HG02759 (cell line): ENCODE data around the gene LRRC31.
A peak's percentile ranks its signal among the peaks of the same experiment; 100 is the strongest.

Experiments used
- ATAC-seq: cut with Tn5 transposase; IDR thresholded peaks from one replicate; pipeline ENCODE4 v1.9.1; 2021; ENCODE audit warnings: mild to moderate bottlenecking, moderate library complexity; ENCODE audit not compliant: unreplicated experiment

Gene LRRC31

GRCh38 chr3:169864270-169864669, 5.5 kb downstream of the LRRC31 start:
- no peak for ATAC-seq

DNA sequence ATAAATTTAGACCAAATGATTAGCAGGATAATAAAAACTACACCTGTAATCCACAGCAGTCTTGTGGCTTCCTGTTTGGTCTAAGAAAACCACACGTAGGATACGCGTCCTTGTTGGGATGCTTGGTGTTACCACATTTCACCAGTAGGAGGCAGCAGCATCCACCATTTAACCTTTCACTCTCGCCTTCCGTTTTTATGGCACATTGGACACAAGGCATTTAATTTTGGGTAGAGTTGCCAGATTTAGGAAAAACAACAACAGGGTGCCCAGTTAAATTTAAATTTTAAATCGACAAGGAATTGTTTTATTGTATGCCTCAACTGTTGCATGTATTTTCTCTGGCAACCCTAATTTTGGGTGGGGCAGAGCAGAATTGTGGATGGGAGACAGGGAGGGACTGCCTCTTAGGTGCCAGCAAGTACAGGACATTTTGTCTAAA, 6.3 kb downstream of the LRRC31 start:
- peak; percentile 78 for ATAC-seq

DNA sequence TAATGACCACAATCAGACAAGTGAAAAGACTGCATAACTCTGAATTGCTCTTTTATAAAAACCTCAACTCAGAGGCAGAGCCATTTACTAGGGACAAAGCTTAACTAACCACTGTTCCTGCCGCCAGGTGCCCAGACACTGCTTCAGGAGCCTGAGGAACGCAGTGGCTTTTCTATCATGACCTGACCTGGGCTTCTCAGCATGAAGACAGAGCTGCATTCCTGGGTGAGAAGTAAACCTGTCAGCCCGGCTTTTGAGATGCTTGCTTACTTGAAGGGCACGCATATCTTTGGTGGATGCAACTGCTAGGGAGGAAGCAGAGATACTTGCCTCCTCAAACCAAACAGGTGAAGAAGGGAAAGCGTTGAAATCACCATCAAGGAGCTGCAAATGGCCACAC, 7.9 kb downstream of the LRRC31 start:
- ATAC-seq: no peak

- ATAC-seq: no peak
These were observed 11.9 kb downstream of the LRRC31 start for GRCh38 chr3:169857811-169858210.

- no peak for ATAC-seq
These were observed 14.2 kb downstream of the LRRC31 start for GRCh38 chr3:169855514-169855913.

DNA sequence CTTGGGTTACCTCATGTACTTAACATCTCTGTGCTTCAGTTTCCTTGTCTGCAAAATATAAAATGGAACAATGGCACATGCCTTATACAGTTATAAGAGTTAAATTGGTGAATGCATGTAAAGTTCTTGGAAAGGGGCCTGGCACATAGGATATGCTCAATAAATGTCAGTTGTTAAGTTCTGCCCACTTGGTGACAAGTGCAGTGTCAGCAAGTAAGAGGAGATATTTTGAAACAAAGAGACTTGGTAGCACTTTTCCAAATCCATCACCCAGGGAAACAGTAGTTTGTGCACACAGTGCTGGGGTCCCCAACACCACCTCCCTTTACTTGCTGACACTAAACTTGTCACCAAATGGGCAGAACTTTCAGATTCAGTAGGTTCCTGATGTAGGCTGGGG, 19.1 kb downstream of the LRRC31 start:
- ATAC-seq: no peak

DNA sequence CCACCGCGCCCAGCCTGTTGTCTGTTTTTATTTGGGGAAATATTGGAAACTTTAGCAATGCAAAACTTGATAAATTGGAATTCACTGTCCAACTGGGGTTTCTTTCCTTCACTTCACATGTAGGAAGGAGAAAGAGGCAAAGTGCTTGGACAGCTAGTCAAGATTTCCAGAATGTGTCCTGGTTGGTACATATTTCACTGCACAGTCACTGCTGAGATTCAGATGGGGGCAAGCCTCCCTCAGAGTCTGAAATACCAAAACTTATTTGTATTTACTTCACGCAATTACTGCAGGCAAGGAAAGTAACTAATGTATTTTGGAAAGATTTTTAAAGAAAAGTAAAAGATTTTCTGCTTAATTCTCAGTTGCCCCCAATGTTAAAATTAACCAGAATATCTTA, 21.0 kb downstream of the LRRC31 start:
- ATAC-seq: no peak

DNA sequence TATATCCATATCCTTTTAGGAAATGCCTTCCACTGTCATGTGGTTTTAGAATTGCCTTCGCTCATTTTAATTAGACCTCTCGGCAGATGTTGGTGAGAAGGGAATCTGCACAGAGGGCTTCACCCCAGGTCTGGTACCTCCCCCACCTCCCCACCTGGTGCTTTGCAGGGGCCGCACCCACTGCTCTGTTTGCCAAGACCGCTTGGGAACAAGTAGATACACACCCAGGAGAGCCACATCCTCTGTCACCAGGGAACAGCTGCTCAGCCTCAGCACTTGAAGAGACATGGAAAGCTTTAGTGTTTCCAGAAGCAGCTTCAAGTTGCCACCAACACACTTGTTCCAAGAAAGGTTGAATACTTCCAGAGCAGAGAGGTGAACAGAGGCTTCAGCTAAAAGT, 21.8 kb downstream of the LRRC31 start:
- ATAC-seq: no peak

- ATAC-seq: peak; percentile 99
These were observed 23.1 kb downstream of the LRRC31 start for GRCh38 chr3:169846458-169847193.

- ATAC-seq: no peak
These were observed 26.8 kb downstream of the LRRC31 start for GRCh38 chr3:169842960-169843359.

DNA sequence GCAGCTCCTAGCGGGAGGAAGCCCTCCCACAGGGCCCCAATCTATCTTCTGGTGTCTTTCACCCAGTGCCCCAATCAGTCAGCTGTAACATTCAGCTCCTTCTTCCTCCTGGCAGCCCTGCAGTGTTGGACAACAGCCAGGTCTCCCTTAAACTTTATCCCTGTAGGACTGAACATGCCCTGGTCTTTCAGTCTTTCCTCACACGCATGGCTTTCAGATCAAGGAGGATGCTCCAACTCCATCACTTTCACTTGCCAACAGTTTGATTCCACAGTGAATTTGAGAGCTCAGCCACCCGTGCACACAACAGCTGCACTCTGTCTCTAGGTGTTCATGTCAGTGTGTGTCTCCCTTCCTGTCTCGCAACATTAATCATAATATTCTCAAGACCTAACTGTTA, 28.6 kb downstream of the LRRC31 start:
- ATAC-seq: peak; percentile 79

DNA sequence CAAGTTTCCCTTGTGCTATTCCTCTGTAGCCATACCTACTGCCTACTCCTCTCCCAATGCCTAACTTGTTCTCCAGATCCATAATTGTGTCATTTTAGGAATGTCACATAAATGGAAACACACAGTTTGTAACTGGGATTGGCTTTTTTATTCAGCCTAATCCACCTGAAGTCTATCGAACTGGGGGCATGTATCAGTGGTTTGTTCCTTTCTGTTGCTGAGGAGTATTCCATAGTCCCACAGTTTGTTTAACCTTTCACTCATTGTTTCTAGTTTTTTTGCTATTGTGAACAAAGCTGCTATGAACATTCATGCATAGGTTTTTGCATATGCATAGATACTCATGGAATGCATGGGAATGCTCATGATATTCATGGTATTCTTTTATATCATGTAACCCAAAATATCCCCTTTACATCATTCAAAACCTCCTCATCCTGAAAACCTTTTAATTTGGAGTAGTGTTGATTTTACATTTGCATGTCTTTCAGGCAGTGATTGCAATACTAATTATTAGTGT, 31.2 kb downstream of the LRRC31 start:
- no peak for ATAC-seq

DNA sequence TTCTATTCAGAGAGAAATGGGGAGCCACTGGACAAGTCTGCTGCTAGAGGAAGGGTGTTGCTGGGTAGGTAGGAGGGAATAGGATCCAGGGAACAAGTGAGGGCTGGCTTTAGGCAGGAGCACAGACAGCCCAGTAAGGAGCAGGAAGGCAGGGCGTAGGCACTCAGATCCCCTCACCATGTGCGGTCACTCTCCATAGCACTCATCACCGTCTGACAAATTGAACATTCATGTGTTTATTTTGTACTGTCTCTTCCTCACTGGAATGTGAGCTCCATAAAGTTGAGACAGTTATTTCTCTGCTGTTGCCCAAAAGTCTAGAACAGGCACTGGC, 32.8 kb downstream of the LRRC31 start:
- no peak for ATAC-seq

DNA sequence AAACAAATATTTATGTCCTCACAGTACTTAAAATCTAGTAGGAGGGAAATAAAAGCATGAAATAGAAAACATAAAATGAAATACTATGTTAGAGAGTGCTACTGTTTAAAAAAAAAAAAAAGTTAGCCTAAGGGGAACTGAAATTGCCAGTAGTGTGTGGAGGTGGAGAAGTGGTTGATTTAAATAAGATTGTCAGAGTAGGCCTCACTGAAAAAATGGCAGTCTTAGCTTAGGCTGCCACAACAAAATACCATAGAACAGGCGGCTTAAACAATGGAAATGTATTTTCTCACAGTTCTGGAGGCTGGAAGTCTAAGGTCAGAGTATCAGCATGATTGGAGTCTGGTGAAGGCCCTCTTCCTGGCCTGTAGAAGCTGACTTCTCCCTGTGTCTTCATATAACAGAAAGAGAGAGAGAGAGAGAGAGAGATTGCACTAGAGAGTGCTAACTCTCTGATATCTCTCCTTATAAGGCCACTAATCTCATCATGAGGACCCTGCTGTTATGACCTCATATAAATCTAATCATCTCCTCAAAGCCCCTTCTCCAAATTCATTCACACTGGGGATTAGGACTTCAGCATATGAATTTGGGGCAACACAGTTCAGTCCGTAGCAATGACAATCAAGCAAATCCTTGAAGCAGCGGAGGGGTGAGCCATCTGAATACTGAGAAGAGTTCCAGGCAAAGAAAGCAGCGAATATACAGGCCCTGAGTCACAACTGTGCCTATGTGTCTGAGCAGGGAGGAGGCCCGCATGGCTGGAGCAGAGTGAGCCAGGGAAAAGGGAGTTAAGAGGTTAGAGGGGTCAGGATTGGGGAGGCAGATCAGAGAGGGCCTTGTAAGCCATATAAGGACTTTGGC, 33.4 kb downstream of the LRRC31 start:
- peak; percentile 85 for ATAC-seq

DNA sequence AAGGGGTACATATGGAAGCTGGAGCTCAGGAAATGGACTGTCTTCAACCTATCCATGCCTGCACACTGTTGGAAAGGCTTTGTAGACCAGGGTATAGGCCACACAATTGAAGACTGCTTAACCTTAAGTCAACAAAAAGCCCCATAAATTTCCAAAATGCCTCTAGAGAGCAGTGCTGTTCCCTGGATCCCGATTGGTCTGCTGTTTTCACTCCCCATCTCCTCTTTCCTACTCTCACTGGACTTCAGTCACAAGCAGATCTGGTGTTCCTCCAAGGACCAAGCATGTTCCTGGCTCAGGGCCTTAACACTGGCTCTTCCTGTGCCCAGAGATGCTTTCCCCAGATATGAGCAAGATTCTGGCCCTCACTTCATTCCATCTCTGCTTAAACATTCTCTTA, 34.2 kb downstream of the LRRC31 start:
- ATAC-seq: peak; percentile 17

DNA sequence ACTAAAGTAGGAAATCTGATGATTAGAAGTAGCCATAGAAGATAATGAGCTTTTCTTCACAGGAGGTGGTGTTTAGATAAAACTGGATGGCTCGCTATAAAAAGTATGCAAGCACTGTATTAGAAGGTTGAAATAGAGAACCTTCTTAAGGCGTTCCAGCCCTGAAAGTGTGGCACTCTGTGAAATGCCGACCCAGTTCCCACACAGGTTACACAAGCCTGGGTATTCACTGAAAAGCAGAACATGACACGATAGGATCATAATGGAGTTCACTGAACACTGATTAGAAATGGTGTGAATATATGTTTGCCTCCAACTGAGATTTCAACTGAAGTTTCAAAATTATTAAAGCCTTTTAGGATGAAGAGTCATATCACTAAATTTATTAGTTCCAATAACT, 42.0 kb downstream of the LRRC31 start:
- no peak for ATAC-seq

DNA sequence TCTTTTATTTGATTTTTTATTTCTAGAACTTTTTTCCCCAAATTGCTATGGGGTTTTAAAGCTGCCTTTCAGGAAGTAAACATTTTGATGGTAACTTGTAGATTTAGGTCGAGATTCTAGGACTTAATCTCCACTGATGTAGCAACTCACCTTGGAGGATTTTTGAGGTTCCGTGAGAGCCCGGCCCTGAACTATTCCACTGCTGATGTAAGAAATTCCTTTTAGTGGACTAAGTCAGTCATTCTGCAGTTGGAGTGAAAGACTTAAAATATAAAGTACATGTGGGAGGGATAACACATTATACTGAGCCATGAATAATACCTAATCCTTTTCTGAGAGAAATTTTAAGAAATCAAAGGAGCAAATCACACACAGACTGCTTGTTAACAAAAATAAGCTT, 44.4 kb downstream of the LRRC31 start:
- no peak for ATAC-seq

- ATAC-seq: no peak
These were observed 46.8 kb downstream of the LRRC31 start for GRCh38 chr3:169822983-169823382.

GRCh38 chr3:169822540-169822939, 47.2 kb downstream of the LRRC31 start:
- no peak for ATAC-seq

- no peak for ATAC-seq
These were observed 47.6 kb downstream of the LRRC31 start for GRCh38 chr3:169822091-169822490.

DNA sequence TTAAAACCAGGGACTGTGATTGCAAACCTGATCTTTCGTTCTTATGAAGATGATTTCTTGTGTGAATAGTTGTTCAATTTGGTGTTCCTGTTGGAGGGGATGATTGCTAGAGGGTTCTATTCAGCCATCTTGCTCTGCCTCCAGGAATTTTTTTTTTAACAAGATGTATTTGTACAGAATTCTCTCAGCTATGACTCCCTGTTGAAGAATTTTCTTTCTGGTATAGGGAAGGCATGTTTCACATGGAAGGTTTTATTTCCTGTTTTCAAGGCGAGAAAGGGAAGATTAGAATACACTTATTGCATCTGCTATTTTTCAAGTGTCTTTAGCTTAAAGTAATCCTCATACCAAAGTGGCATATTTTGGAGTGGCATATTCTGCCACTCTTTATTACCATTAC, 51.4 kb downstream of the LRRC31 start:
- ATAC-seq: no peak

- no peak for ATAC-seq
These were observed 54.1 kb downstream of the LRRC31 start for GRCh38 chr3:169815590-169816150.
